ENCODE measurements around the gene IL1A. TPM values are rescaled to one million over a fixed set of nuclear protein-coding genes. Genes with fewer than 3 reads are reported as not detected.

Gene IL1A
- total and polyA plus RNA-seq, 9 of the 15 experiments (the other 6 are each of a cell fraction or from before 2014, with no cell fraction given): 0.03 to 0.27 (median 0.14) TPM; not detected in 2

GRCh38 chr2:112737542-112738232, 46.6 kb downstream of the IL1A start:
- no peak for ATAC-seq
- no peaks in the 10 kb centered on the region for H3K79me2 ChIP-seq (ENCODE audit: control insufficient read depth, insufficient read depth, low read length)
- TSS peak; percentile 21 for BruUV-seq (replicated peaks)
- no peaks in the 10 kb centered on the region for H4K20me1 ChIP-seq (replicated peaks; ENCODE audit: control insufficient read depth, insufficient read depth, low read length)
- H3K9me3 ChIP-seq (replicated peaks; ENCODE audit: control insufficient read depth, insufficient read depth, low read depth, low read length): no peaks in the 10 kb centered on the region
- no peak overlapping the region for H3K9ac ChIP-seq (ENCODE audit: insufficient read depth in 1 of 2, low read depth in 2 of 2, low read length in 2 of 2)
- no peaks in the 10 kb centered on the region for H3K27me3 ChIP-seq (ENCODE audit: control insufficient read depth in 2 of 2, insufficient read depth in 2 of 2, low read length in 2 of 2)
- no peak overlapping the region for H3K4me3 ChIP-seq
- 52% methylated on average over 1 of the region's 1 CpG for WGBS (ENCODE audit: insufficient coverage, low coverage, missing lambda C conversion rate)
- CTCF ChIA-PET (ENCODE audit: low intra/inter-chr PET ratio): interaction anchor here (0.7 kb wide), 1 partner anchor 112 kb away, joined by 3 read pairs; no protein-coding TSS in a partner anchor
- peaks cover 49% of the 10 kb centered on the region for H3K36me3 ChIP-seq (ENCODE audit: control insufficient read depth, insufficient read depth, low read length)
- H3K9me1 ChIP-seq (ENCODE audit: control insufficient read depth, insufficient read depth, low read length): no peaks in the 10 kb centered on the region
- in situ Hi-C loops (cut with MboI): no loop called here
- H3K27ac ChIP-seq (ENCODE audit: extremely low read depth, low read depth, low read length): no peak overlapping the region
- no peak for FAIRE-seq
- no peak for DNase-seq (ENCODE audit: extremely low read depth in 1 of 4, low spot score in 3 of 4)
- intact Hi-C loops (cut with micrococcal nuclease): no loop called here
- H3K4me1 ChIP-seq (replicated peaks in 1 of 2; ENCODE audit: control insufficient read depth in 2 of 2, insufficient read depth in 2 of 2, low read length in 2 of 2): peaks cover 0 to 5% of the 10 kb centered on the region in 2 experiments; a peak in 1 of 5 replicates
- TF ChIP-seq NUFIP1 (IDR thresholded peaks at IDR 0.05; ENCODE audit: partially characterized antibody) (no peak), SMARCC2 (IDR thresholded peaks at IDR 0.05; ENCODE audit: low read depth) (no peak), RUNX1 (IDR thresholded peaks at IDR 0.05; ENCODE audit: low read depth) (no peak), DPF2 (IDR thresholded peaks at IDR 0.05) (no peak), DNMT1 (IDR thresholded peaks at IDR 0.05) (no peak), NR2C2 (CRISPR knock-in tag; IDR thresholded peaks at IDR 0.05) (no peak), NR2C2 (tag; IDR thresholded peaks at IDR 0.05) (no peak), PCBP1 (IDR thresholded peaks at IDR 0.05; ENCODE audit: low read depth, low read length, poor library complexity, severe bottlenecking) (no peak), ETV1 (tag; conservative IDR thresholded peaks at IDR 0.05; ENCODE audit: low read depth) (no peak), TGIF2 (CRISPR knock-in tag; IDR thresholded peaks at IDR 0.05) (no peak), YBX1 (IDR thresholded peaks at IDR 0.05) (no peak), CHCHD3 (CRISPR knock-in tag; IDR thresholded peaks at IDR 0.05) (no peak), ZNF253 (CRISPR knock-in tag; conservative IDR thresholded peaks at IDR 0.05) (no peak), NELFE (IDR thresholded peaks at IDR 0.05; ENCODE audit: insufficient read depth, insufficient read length) (no peak), ARHGAP35 (IDR thresholded peaks at IDR 0.05; ENCODE audit: partially characterized antibody) (no peak)
- TF ChIP-seq, protein P1, sequence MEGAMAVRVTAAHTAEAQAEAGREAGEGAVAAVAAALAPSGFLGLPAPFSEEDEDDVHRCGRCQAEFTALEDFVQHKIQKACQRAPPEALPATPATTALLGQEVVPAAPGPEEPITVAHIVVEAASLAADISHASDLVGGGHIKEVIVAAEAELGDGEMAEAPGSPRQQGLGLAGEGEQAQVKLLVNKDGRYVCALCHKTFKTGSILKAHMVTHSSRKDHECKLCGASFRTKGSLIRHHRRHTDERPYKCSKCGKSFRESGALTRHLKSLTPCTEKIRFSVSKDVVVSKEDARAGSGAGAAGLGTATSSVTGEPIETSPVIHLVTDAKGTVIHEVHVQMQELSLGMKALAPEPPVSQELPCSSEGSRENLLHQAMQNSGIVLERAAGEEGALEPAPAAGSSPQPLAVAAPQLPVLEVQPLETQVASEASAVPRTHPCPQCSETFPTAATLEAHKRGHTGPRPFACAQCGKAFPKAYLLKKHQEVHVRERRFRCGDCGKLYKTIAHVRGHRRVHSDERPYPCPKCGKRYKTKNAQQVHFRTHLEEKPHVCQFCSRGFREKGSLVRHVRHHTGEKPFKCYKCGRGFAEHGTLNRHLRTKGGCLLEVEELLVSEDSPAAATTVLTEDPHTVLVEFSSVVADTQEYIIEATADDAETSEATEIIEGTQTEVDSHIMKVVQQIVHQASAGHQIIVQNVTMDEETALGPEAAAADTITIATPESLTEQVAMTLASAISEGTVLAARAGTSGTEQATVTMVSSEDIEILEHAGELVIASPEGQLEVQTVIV (CRISPR knock-in tag; IDR thresholded peaks at IDR 0.05; ENCODE audit: borderline replicate concordance): no peak
- TF ChIP-seq, protein P2, sequence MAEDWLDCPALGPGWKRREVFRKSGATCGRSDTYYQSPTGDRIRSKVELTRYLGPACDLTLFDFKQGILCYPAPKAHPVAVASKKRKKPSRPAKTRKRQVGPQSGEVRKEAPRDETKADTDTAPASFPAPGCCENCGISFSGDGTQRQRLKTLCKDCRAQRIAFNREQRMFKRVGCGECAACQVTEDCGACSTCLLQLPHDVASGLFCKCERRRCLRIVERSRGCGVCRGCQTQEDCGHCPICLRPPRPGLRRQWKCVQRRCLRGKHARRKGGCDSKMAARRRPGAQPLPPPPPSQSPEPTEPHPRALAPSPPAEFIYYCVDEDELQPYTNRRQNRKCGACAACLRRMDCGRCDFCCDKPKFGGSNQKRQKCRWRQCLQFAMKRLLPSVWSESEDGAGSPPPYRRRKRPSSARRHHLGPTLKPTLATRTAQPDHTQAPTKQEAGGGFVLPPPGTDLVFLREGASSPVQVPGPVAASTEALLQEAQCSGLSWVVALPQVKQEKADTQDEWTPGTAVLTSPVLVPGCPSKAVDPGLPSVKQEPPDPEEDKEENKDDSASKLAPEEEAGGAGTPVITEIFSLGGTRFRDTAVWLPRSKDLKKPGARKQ (CRISPR knock-in tag; IDR thresholded peaks at IDR 0.05): no peak
- no peak overlapping the region for H2AFZ ChIP-seq (ENCODE audit: low read depth, low read length)
- no peak overlapping the region for H3K4me2 ChIP-seq (ENCODE audit: insufficient read depth, low read length)
- POLR2A ChIA-PET: interaction anchor here (1.0 to 3.8 kb wide), 4 partner anchors 8 to 11 kb away, joined by 3 to 13 read pairs (median 5); no protein-coding TSS in a partner anchor

All from K562 (cell line).